T-helper 17 cell (primary cell): ENCODE data around the gene VSTM4. TPM values are rescaled to one million over a fixed set of nuclear protein-coding genes. Genes with fewer than 3 reads are reported as not detected.

Experiments used
- ATAC-seq: fragments of 150-1000 bp; cut with Tn5 transposase; 2 replicates; pipeline ENCODE4 v1.10.0; 2021; ENCODE audit warnings: mild to moderate bottlenecking, moderate library complexity
- DNase-seq, 3 donors: peaks; one replicate each; pipeline versions ENCODE4 v3.0.0 to v3.0.0-alpha.2; 2020 to 2021
- H3K9me3 ChIP-seq: one replicate; pipeline ENCODE4 v1.7.0; 2013; ENCODE audit warnings: low read length, mild to moderate bottlenecking; ENCODE audit not compliant: control insufficient read depth, poor library complexity, severe bottlenecking
- H3K27ac Mint-ChIP-seq: one replicate; pipeline ENCODE4 v1.8.0; 2022; ENCODE audit warnings: mild to moderate bottlenecking, moderate library complexity, mixed read lengths
- H3K27me3 Mint-ChIP-seq: one replicate; pipeline ENCODE4 v1.8.0; 2022; ENCODE audit warnings: mixed read lengths
- H3K36me3 Mint-ChIP-seq: one replicate; pipeline ENCODE4 v1.8.0; 2022; ENCODE audit warnings: low read depth, mixed read lengths
- H3K4me1 Mint-ChIP-seq: one replicate; pipeline ENCODE4 v1.8.0; 2022; ENCODE audit warnings: mild to moderate bottlenecking, mixed read lengths
- H3K4me3 Mint-ChIP-seq: one replicate; pipeline ENCODE4 v1.8.0; 2022; ENCODE audit warnings: mild to moderate bottlenecking, moderate library complexity, mixed read lengths
- total RNA-seq, 4 donors: library from RNA in 2 of 4; stranded (reverse) in 2 of 4; gene quantifications; one replicate each; pipeline ENCODE4 v1.2.3 and lab custom pipeline; 2022 to 2026

VSTM4 gene
- total RNA-seq, 2 donors from 2014 or later = not detected

DNA sequence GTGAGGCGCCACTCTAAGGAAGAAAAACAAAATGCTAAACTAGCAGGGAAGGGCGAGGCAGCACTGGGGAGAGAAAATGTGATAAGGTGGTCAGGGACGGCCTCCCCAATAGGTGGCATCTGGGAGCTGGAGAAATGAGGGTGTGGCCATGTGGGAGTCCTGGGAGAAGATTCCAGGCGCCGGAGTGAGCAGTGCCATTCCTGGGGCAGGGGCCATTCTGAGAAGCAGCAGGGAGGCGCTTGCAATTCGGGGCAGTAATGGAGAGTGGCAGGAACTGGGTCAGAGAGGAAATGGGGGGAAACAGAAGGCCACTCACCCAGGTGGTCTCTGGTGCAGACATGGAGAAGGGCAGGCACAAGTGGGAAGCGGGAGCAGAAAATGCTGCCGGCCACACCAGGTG is 113.9 kb downstream of the VSTM4 start:
- Mint-ChIP-seq H3K27me3 (peaks cover 15% of the 10 kb centered on the region), H3K27ac (no peak overlapping the region), H3K36me3 (peaks cover 2% of the 10 kb centered on the region), H3K4me1 (peaks cover 2% of the 10 kb centered on the region), H3K4me3 (no peak overlapping the region)
- no peak for DNase-seq
- no peaks in the 10 kb centered on the region for H3K9me3 ChIP-seq
- no peak for ATAC-seq

DNA sequence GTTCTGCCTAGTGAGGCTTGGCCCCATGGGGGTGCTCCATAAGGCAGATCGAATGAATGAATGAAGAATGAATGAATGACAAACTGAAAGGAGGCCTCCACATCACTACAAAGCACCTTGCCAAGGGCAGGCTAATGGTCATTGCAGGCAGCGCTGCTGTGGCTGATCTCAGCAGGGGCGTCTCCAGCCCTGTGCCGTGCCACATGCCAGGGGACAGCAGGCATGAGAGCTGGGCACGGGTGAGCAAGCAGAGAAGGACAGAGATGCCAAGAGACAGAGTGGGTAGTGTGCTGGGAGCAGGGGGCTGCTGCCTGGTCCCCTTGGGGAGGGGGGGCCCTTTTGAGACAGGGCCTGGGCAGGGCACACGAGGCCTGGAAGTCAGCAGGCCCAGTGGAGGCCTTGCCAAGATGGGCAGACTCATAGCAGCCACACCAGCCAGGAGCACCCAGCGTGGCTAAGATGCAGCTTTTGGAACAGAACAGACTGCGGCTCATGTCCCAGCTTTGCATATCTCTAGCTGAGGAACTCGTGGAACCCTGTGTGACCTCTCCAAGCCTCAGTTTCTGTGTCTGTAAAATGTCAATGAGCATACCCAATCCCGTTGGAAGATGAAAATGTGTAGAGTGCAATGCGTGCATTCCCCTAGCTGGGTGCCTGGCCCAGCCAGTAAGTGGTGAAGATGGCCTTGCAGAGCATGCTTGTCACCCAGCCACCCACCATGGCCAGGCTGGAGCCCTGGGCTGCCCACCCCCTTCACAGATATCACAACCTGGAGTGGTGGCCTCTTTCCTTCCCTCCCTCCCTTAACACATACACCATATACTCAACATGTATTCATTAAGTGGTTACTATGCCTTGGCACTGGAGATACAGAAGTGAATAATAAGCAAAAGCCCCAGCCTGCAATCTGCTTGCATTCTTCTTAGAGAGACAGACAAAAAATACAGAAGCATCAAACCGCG is 114.6 kb downstream of the VSTM4 start:
- Mint-ChIP-seq H3K4me1 (peaks cover 2% of the 10 kb centered on the region), H3K4me3 (no peak overlapping the region), H3K27ac (no peak overlapping the region), H3K36me3 (peaks cover 2% of the 10 kb centered on the region), H3K27me3 (peaks cover 15% of the 10 kb centered on the region)
- DNase-seq (no peak), ATAC-seq (no peak)
- H3K9me3 ChIP-seq = no peaks in the 10 kb centered on the region

DNA sequence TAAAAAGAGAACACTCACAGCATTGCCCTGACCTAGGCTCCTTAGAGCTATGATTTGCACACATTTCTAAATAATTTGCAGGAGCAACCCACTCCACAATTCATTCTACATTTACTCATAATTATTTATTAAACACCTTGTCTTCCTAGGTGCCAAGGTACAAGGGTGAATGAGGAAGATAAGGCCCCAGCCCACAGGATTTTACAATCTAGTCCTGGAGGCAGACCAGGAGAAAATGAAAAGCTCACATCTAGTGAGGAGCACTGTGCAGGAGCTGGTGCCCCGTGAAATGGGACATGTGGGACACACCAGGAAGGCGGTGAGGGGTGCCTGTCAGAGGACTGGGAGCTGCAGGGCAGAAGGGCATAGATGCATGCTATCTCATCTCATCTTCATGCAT is 116.0 kb downstream of the VSTM4 start:
- Mint-ChIP-seq H3K36me3 (peaks cover 2% of the 10 kb centered on the region), H3K27ac (no peak overlapping the region), H3K27me3 (peaks cover 15% of the 10 kb centered on the region), H3K4me3 (no peak overlapping the region), H3K4me1 (peaks cover 2% of the 10 kb centered on the region)
- no peak for DNase-seq
- no peak for ATAC-seq
- H3K9me3 ChIP-seq = no peaks in the 10 kb centered on the region

DNA sequence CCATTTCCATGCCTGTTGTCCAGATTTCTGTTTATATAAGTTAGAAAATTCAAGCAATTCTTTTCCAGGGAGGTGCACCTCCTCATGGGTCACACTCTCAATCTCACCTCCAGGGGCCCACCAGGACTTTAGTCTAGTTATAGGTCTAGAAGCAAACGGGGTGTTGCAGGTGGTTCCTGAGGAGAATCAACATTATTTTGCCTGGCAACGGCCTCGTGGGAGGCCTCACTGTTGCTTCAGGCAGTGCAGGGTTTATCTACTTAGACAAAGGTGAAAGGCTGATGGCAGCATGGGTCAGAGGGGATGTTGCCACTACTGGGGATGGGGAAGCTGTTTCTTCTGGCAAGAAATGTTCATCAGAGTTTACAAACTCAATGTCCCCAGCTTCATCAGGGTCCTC is 119.0 kb downstream of the VSTM4 start:
- ATAC-seq = no peak
- peaks cover 2% of the 10 kb centered on the region for H3K36me3 Mint-ChIP-seq
- no peaks in the 10 kb centered on the region for H3K9me3 ChIP-seq
- no peak overlapping the region for H3K4me3 Mint-ChIP-seq
- H3K27me3 Mint-ChIP-seq = peaks cover 13% of the 10 kb centered on the region
- H3K4me1 Mint-ChIP-seq = peaks cover 2% of the 10 kb centered on the region
- DNase-seq = no peak
- H3K27ac Mint-ChIP-seq = no peak overlapping the region

DNA sequence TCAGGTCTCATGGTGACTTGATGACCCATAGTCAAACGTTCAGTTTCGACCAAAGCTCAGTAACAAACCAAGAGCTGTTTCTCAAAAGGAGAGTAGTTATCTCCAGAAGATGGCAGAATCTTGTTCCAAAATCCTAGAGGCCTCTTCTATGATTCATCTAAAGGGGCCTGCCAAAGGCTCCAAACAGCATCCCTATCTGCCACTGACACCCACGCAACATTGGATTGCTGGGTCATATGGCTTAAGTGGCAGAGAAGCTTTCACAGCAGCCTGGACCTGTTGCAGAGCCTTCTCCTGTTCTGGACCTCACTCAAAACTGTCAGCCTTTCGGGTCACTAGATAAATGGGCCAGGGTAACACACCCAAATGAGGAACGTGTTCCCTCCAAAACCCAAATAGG is 121.7 kb downstream of the VSTM4 start:
- H3K27ac Mint-ChIP-seq = no peak overlapping the region
- H3K27me3 Mint-ChIP-seq = peaks cover 8% of the 10 kb centered on the region
- no peaks in the 10 kb centered on the region for H3K4me1 Mint-ChIP-seq
- H3K36me3 Mint-ChIP-seq = no peaks in the 10 kb centered on the region
- no peaks in the 10 kb centered on the region for H3K9me3 ChIP-seq
- no peak overlapping the region for H3K4me3 Mint-ChIP-seq
- ATAC-seq (no peak), DNase-seq (no peak)

DNA sequence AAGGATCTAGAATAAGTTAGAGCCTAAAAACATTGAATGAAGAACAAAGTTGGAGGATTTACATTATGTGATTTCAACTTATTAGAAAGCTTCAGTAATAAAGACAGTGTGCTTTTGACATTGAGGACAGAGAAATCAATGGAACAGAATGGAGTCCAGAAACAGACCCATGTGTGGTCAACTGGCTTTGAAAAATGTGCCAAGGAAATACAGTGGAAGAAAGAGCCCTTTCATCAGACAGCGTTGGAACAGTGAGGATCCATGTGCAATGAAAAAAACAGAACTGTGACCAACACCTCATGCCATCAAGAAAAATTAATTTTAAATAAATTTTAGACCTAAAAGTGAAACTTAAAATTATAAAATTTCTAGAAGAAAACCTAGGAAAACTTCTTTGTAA is 125.1 kb downstream of the VSTM4 start:
- no peaks in the 10 kb centered on the region for H3K36me3 Mint-ChIP-seq
- H3K4me3 Mint-ChIP-seq = no peak overlapping the region
- H3K27ac Mint-ChIP-seq = no peak overlapping the region
- H3K27me3 Mint-ChIP-seq = no peaks in the 10 kb centered on the region
- H3K4me1 Mint-ChIP-seq = no peaks in the 10 kb centered on the region
- ATAC-seq (no peak), DNase-seq (no peak)
- no peaks in the 10 kb centered on the region for H3K9me3 ChIP-seq

DNA sequence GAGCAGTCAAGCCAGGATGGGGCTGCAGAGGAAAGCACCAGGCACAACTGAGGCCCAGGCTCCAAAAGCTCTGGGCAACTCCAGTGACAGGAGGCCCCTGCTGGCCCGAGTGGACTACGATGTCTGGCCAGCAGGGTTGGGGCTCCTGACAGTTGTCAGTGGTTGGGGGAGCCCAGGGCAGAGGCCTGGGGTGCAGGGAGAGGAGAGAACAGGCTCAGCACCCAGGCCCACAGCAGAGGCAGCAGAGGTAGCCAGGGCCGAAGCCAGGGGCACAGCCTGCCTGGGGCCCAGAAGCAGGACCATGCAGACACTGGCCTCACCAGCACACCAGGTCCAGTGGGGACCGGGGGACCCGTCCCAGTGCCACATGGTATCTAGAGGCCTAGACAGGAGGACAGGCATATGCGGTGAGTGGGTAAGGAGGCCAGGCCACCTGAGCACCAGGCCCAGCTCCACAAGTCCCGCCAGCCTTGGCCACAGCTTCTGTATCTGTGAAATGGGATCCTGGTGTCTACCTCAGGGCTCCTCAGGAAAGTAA is 129.6 kb downstream of the VSTM4 start:
- Mint-ChIP-seq H3K4me1 (peaks cover 2% of the 10 kb centered on the region), H3K27me3 (peaks cover 11% of the 10 kb centered on the region), H3K36me3 (peaks cover 2% of the 10 kb centered on the region), H3K4me3 (no peak overlapping the region), H3K27ac (no peak overlapping the region)
- no peak for DNase-seq
- H3K9me3 ChIP-seq = no peaks in the 10 kb centered on the region
- ATAC-seq = no peak

DNA sequence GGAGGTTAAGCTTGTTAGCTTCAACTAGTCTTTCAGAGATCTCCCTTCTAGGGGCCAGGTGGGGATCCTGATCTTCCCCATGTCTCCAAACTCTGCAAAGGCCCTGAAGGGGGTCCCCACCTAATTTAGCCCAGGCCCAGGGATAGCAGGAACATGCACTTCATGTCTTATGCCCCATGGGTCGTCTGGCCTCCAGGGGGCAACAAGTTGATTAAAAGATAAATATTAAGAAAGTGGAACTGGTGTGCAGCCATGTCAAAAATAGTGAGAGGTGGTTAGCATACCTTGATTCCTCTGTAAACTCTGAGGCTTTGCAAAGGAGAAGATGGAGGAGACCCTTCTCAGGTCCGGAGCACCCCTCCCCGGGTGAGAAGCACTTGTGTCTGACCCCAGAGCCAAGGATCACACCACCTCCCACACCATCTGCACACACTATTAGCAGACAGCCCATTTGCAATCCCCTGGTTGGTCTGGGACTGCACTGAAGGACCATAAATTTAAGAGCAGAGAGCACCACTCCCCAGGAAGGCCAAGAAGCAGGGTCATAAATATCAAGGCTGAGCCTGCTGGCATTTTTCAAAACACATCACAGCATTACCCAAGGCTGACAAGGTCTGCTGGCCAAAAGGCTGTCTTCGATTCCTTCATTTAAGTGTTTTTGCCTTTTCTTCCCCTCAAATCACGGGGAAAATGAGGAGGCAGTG is 131.5 kb downstream of the VSTM4 start:
- Mint-ChIP-seq H3K36me3 (peaks cover 2% of the 10 kb centered on the region), H3K4me3 (no peak overlapping the region), H3K27ac (no peak overlapping the region), H3K4me1 (peaks cover 2% of the 10 kb centered on the region), H3K27me3 (peaks cover 12% of the 10 kb centered on the region)
- ATAC-seq (no peak), DNase-seq (no peak)
- H3K9me3 ChIP-seq = no peaks in the 10 kb centered on the region

DNA sequence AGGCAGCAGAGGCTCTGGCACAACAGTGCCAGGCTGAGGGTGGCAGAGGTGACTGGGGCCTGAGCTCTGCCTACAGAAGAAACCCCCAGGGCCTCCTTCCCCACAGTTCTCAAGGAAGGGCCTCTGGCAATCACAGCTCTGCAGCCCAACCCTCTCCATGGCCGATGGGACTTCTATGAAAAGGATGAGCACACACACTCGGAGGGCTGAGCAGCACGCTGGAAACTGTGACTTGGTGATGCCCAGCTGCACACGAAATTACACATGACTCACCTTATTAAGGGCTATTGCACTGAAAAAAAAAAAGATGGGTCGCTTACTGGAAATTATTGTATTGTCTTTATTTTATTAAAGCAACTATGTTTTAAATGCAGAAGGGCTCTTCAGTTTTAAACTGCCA is 132.7 kb downstream of the VSTM4 start:
- Mint-ChIP-seq H3K4me3 (no peak overlapping the region), H3K27me3 (peaks cover 16% of the 10 kb centered on the region), H3K36me3 (peaks cover 2% of the 10 kb centered on the region), H3K4me1 (peaks cover 4% of the 10 kb centered on the region), H3K27ac (no peak overlapping the region)
- DNase-seq (no peak), ATAC-seq (no peak)
- no peaks in the 10 kb centered on the region for H3K9me3 ChIP-seq

DNA sequence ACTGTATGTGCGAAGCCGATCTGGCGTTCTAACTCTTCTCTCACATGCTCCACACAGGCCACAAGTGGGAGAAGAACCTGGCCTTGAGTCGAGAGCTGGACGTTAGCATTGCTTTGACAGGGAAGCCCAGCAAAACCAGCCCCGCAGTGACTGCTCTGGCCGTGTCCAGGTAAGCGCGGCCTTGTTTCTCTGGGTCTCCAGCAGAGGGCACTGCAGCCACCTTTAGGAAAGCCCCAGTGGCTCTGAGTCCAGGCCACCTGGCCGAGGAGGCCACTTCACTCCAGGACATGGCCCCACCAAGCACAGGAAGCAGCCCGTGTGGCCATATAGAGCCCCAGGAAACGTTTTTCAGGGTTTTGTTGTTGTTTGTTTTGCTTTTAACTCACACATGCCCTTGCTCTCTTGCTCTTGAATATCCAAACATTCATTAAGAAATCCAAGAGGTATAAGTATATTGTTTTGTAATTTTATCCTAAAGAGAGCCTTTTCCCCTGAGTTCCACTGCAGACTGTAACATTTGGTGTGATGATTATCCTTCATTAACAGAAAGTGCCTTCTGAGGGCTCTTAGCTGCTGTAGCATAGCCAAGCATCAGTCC is 133.9 kb downstream of the VSTM4 start:
- peaks cover 16% of the 10 kb centered on the region for H3K27me3 Mint-ChIP-seq

DNA sequence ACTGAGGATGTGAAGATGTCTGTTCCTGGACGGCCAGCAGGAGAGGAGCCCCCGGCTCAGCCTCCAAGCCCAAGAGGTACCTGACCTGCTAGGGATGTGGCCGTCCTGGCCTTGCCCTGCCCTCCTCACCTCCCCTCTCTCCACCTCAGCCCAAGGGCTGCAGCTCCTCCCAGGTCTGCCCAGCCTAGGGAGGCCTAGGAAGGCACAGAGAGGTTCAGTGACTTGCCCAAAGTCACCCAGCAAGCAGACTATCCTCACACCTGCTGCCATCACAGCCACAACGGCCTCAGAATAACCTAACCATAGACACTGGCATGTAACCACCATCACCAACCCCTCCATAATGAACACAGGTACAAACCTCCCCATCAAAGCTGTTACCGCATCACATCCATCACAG is 137.0 kb downstream of the VSTM4 start:
- no peak overlapping the region for H3K4me3 Mint-ChIP-seq
- ATAC-seq (no peak), DNase-seq (no peak)
- peaks cover 20% of the 10 kb centered on the region for H3K27me3 Mint-ChIP-seq
- H3K9me3 ChIP-seq = no peaks in the 10 kb centered on the region
- H3K4me1 Mint-ChIP-seq = peaks cover 2% of the 10 kb centered on the region
- H3K27ac Mint-ChIP-seq = no peak overlapping the region
- H3K36me3 Mint-ChIP-seq = peaks cover 4% of the 10 kb centered on the region

More for the DNA sequence above, 133.9 kb downstream of the VSTM4 start:
- no peak overlapping the region for H3K27ac Mint-ChIP-seq
- H3K4me1 Mint-ChIP-seq = peaks cover 4% of the 10 kb centered on the region
- H3K4me3 Mint-ChIP-seq = no peak overlapping the region
- H3K36me3 Mint-ChIP-seq = peaks cover 2% of the 10 kb centered on the region
- DNase-seq (peak in 1 of 3 donors; percentile 25), ATAC-seq (peak; percentile 55)
- H3K9me3 ChIP-seq = no peaks in the 10 kb centered on the region

DNA sequence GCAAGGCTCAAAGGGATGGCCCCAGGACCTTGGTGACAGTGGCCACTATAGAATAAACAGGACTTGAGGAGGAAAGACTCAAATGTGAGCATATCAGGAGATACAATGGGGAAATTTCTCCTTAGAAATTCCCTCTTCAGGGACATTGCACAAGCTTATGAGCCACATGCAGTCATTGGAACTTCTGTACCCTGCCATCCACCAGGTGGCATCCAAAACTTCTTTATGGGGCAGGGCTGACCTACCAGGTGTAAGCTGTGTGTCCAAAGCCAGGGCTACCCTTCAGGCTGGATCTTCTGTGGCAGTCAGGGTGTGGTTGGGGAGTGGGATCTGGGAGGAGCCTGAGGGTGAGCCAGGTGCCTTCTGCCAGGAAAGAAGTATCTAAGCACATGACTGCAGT is 139.1 kb downstream of the VSTM4 start:
- ATAC-seq (no peak), DNase-seq (no peak)
- Mint-ChIP-seq H3K27ac (no peak overlapping the region), H3K36me3 (peaks cover 4% of the 10 kb centered on the region), H3K4me3 (no peak overlapping the region), H3K4me1 (peaks cover 2% of the 10 kb centered on the region), H3K27me3 (peaks cover 32% of the 10 kb centered on the region)
- H3K9me3 ChIP-seq = no peaks in the 10 kb centered on the region

DNA sequence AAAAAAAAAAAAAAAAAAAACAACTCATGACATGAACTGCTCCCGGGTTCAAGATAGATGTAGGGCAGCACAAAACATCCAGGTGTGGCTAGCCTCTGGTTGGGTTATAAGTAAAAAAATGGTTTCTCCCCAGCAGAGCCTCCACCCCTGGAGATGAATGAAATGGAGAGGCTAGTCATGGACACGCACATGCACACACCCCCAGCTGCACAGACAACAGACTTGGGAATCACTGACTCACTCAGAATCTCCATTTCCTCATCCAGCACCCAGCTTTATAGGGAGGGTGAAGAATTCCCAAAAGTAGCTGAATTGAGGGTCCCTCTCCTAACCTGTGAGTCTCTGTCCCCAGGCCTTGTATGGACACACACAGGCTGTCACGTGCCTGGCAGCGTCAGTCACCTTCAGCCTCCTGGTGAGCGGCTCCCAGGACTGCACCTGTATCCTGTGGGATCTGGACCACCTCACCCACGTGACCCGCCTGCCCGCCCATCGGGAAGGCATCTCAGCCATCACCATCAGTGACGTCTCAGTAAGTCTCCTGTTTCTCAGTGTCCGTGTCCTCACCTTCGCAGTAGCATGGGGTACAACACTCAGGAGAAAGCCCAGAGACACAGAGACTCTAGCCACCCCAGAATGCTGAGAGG is 140.7 kb downstream of the VSTM4 start:
- no peaks in the 10 kb centered on the region for H3K9me3 ChIP-seq
- Mint-ChIP-seq H3K36me3 (peaks cover 6% of the 10 kb centered on the region), H3K27ac (no peak overlapping the region), H3K4me1 (peaks cover 2% of the 10 kb centered on the region), H3K27me3 (peaks cover 32% of the 10 kb centered on the region), H3K4me3 (no peak overlapping the region)
- DNase-seq (no peak), ATAC-seq (no peak)
